H1 (cell line): Measurements from ENCODE around the gene CSNK1G2. TPM values are rescaled to one million over a fixed set of nuclear protein-coding genes. Genes with fewer than 3 reads are reported as not detected.

Experiments
- CTCF ChIA-PET: fragments of 300-600 bp; sonication (Branson Sonifier 250); formaldehyde crosslinking; loops from one replicate; lab custom pipeline; 2021; ENCODE audit not compliant: partially characterized antibody; lab: Charles Lee
- POLR2A ChIA-PET: fragments of 300-600 bp; sonication (Branson Sonifier 250); formaldehyde crosslinking; loops from one replicate; lab custom pipeline; 2021; ENCODE audit warnings: inconsistent platforms; ENCODE audit not compliant: partially characterized antibody; lab: Charles Lee
- DNase-seq, 2 experiments: peaks; one replicate each; pipeline versions ENCODE4 v3.0.0 to v3.0.0-alpha.2; 2010 to 2022; ENCODE audit warnings: low spot score in 2 of 2, low read depth in 1 of 2, mixed read lengths in 1 of 2
- FAIRE-seq: peaks from 2 replicates; lab custom pipeline; 2011; peaks lifted over from hg19 to GRCh38; lab: Jason Lieb, UNC
- H2AFZ ChIP-seq: 2 replicates; pipeline ENCODE4 v1.8.1; 2012; ENCODE audit warnings: low read length, inconsistent platforms
- H2AK5ac ChIP-seq: 2 replicates; pipeline ENCODE4 v1.6.1; 2013; ENCODE audit warnings: low read depth, low read length
- H2BK120ac ChIP-seq: replicated peaks from 2 replicates; pipeline ENCODE3; 2013; ENCODE audit warnings: low read depth, low read length, inconsistent platforms
- H2BK12ac ChIP-seq: 2 replicates; pipeline ENCODE4 v1.6.1; 2013; ENCODE audit warnings: low read depth, low read length
- H2BK15ac ChIP-seq: 2 replicates; pipeline ENCODE4 v1.6.1; 2013; ENCODE audit warnings: low read length
- H2BK20ac ChIP-seq: 2 replicates; pipeline ENCODE4 v1.6.1; 2013; ENCODE audit warnings: low read length
- H2BK5ac ChIP-seq: 2 replicates; pipeline ENCODE4 v1.6.1; 2013; ENCODE audit warnings: low read depth, low read length
- H3K14ac ChIP-seq: 2 replicates; pipeline ENCODE4 v1.6.1; 2013; ENCODE audit warnings: inconsistent platforms; ENCODE audit not compliant: insufficient read length
- H3K18ac ChIP-seq: 2 replicates; pipeline ENCODE4 v1.6.1; 2013; ENCODE audit warnings: low read length; ENCODE audit errors: extremely low read depth
- H3K23ac ChIP-seq: 2 replicates; pipeline ENCODE4 v1.6.1; 2013; ENCODE audit warnings: inconsistent platforms; ENCODE audit not compliant: insufficient read length
- H3K23me2 ChIP-seq: 2 replicates; pipeline ENCODE4 v1.6.1; 2013; ENCODE audit warnings: low read depth, low read length
- H3K27ac ChIP-seq: 2 replicates; pipeline ENCODE4 v1.6.1; 2011; ENCODE audit warnings: low read depth, low read length, inconsistent platforms
- H3K27me3 ChIP-seq, 4 experiments: replicated peaks in 1 of 4; 1 replicate in 1 of 4; 2 replicates in 3 of 4; pipeline versions ENCODE4 v1.6.1 to v1.8.1; 2011 to 2013; ENCODE audit warnings: low read length in 3 of 4, mild to moderate bottlenecking in 3 of 4, inconsistent platforms in 2 of 4, mixed read lengths in 2 of 4, moderate library complexity in 1 of 4; ENCODE audit not compliant: control insufficient read depth in 3 of 4, insufficient read depth in 3 of 4; ENCODE audit errors: extremely low read depth in 1 of 4
- H3K36me3 ChIP-seq, 4 experiments: 2 replicates each; pipeline versions ENCODE4 v1.6.1 to v1.8.1; 2011 to 2013; ENCODE audit warnings: mild to moderate bottlenecking in 4 of 4, low read length in 3 of 4, moderate library complexity in 2 of 4, control low read depth in 1 of 4, inconsistent platforms in 1 of 4; ENCODE audit not compliant: insufficient read depth in 4 of 4, control insufficient read depth in 2 of 4
- H3K4ac ChIP-seq: replicated peaks from 2 replicates; pipeline ENCODE3; 2013; ENCODE audit warnings: low read length, low read depth, mixed read lengths, inconsistent platforms; ENCODE audit not compliant: insufficient read length
- H3K4me1 ChIP-seq, 4 experiments: replicated peaks in 1 of 4; 1 replicate in 1 of 4; 2 replicates in 3 of 4; pipeline versions ENCODE4 v1.6.1 to v1.8.1; 2011 to 2013; ENCODE audit warnings: low read length in 3 of 4, inconsistent platforms in 2 of 4, mixed read lengths in 1 of 4; ENCODE audit not compliant: insufficient read depth in 4 of 4, control insufficient read depth in 3 of 4
- H3K4me2 ChIP-seq, 2 experiments: 2 replicates each; pipeline versions ENCODE4 v1.6.1 to v1.8.1; 2011 to 2013; ENCODE audit warnings: low read depth in 2 of 2, low read length in 2 of 2, control low read depth in 1 of 2, inconsistent platforms in 1 of 2, mild to moderate bottlenecking in 1 of 2; ENCODE audit not compliant: insufficient read depth in 1 of 2
- H3K4me3 ChIP-seq, 4 experiments: fragments of 200-600, 300-600 bp in 1 of 4; sonication (generic), shearing (Covaris generic), sonication (Bioruptor Twin) in 1 of 4; 2 replicates each; pipeline versions ENCODE4 v1.5.1 to v1.8.1; 2011 to 2016; ENCODE audit warnings: low read length in 4 of 4, low read depth in 3 of 4, control low read depth in 2 of 4, inconsistent platforms in 2 of 4, mild to moderate bottlenecking in 2 of 4, mixed read lengths in 1 of 4, moderate library complexity in 1 of 4; ENCODE audit not compliant: insufficient read depth in 2 of 4; ENCODE audit errors: extremely low read depth in 1 of 4
- H3K56ac ChIP-seq: replicated peaks from 2 replicates; pipeline ENCODE3; 2013; ENCODE audit warnings: low read depth, mild to moderate bottlenecking, mixed read lengths, low read length, inconsistent platforms; ENCODE audit not compliant: insufficient read length
- H3K79me1 ChIP-seq: 2 replicates; pipeline ENCODE4 v1.6.1; 2013; ENCODE audit warnings: low read depth, low read length, control low read depth
- H3K79me2 ChIP-seq, 2 experiments: 2 replicates each; pipeline versions ENCODE4 v1.6.1 to v1.8.1; 2012 to 2013; ENCODE audit warnings: low read length in 2 of 2, mild to moderate bottlenecking in 2 of 2, inconsistent platforms in 1 of 2; ENCODE audit not compliant: insufficient read depth in 2 of 2, control insufficient read depth in 1 of 2
- H3K9ac ChIP-seq, 4 experiments: replicated peaks in 1 of 4; 1 replicate in 1 of 4; 2 replicates in 3 of 4; pipeline versions ENCODE4 v1.6.1 to v1.8.1; 2011 to 2013; ENCODE audit warnings: low read depth in 3 of 4, low read length in 3 of 4, control low read depth in 2 of 4, mild to moderate bottlenecking in 2 of 4, moderate library complexity in 2 of 4, inconsistent platforms in 1 of 4; ENCODE audit errors: extremely low read depth in 1 of 4
- H3K9me3 ChIP-seq, 2 experiments: 2 replicates each; pipeline versions ENCODE4 v1.6.1 to v1.8.1; 2012 to 2013; ENCODE audit warnings: mild to moderate bottlenecking in 2 of 2, moderate library complexity in 2 of 2, control low read depth in 1 of 2, inconsistent platforms in 1 of 2, low read depth in 1 of 2, low read length in 1 of 2, mixed read lengths in 1 of 2; ENCODE audit not compliant: insufficient read depth in 2 of 2
- H4K20me1 ChIP-seq, 2 experiments: replicated peaks in 1 of 2; 2 replicates each; pipeline versions ENCODE3 to v1.8.1; 2011 to 2013; ENCODE audit warnings: inconsistent platforms in 2 of 2, low read length in 2 of 2, mild to moderate bottlenecking in 1 of 2; ENCODE audit not compliant: insufficient read depth in 2 of 2, control insufficient read depth in 1 of 2
- H4K5ac ChIP-seq: 2 replicates; pipeline ENCODE4 v1.6.1; 2013; ENCODE audit warnings: low read length, low read depth, mixed read lengths, inconsistent platforms; ENCODE audit not compliant: insufficient read length
- H4K8ac ChIP-seq: 2 replicates; pipeline ENCODE4 v1.8.0; 2013; ENCODE audit warnings: mild to moderate bottlenecking, moderate library complexity, low read length, inconsistent platforms; ENCODE audit not compliant: insufficient read depth; ENCODE audit errors: extremely low read depth
- H4K91ac ChIP-seq: replicated peaks from 2 replicates; pipeline ENCODE3; 2013; ENCODE audit warnings: low read length, mixed read lengths, inconsistent platforms; ENCODE audit not compliant: insufficient read length
- CHD1 ChIP-seq: IDR thresholded peaks from 2 replicates; pipeline ENCODE4 v1.6.1; 2012; ENCODE audit warnings: low read depth, low read length, improper control_type of control experiment
- EP300 ChIP-seq, 2 experiments: IDR thresholded peaks; 1 replicate in 1 of 2; 2 replicates in 1 of 2; pipeline ENCODE4 v1.6.1; 2011 to 2012; ENCODE audit warnings: low read depth in 2 of 2, low read length in 2 of 2, mild to moderate bottlenecking in 2 of 2, borderline replicate concordance in 1 of 2, inconsistent platforms in 1 of 2, moderate library complexity in 1 of 2
- MAX ChIP-seq: IDR thresholded peaks from 2 replicates; pipeline ENCODE4 v1.6.1; 2012; ENCODE audit warnings: inconsistent platforms
- NRF1 ChIP-seq: IDR thresholded peaks from 2 replicates; pipeline ENCODE4 v1.6.1; 2011; ENCODE audit warnings: mild to moderate bottlenecking, low read depth, low read length, improper control_type of control experiment
- PHF8 ChIP-seq: fragments of 200-600 bp; sonication (generic); conservative IDR thresholded peaks from 2 replicates; pipeline ENCODE4 v1.7.1; 2012; ENCODE audit warnings: low read depth, mild to moderate bottlenecking, inconsistent platforms, low read length, moderate library complexity
- POLR2A ChIP-seq, 2 experiments: IDR thresholded peaks; 1 replicate in 1 of 2; 2 replicates in 1 of 2; pipeline ENCODE4 v1.6.1; 2011; ENCODE audit warnings: low read depth in 2 of 2, low read length in 2 of 2, mild to moderate bottlenecking in 2 of 2; ENCODE audit errors: control extremely low read depth in 1 of 2
- RNF2 ChIP-seq: fragments of 200-900, 300-1000 bp; sonication (generic); IDR thresholded peaks from 2 replicates; pipeline ENCODE4 v1.7.1; 2016; ENCODE audit warnings: borderline replicate concordance, low read depth, mild to moderate bottlenecking, antibody characterized with exemption, low read length; ENCODE audit not compliant: poor library complexity, severe bottlenecking; ENCODE audit errors: missing control alignments
- RXRA ChIP-seq: IDR thresholded peaks from 2 replicates; pipeline ENCODE4 v1.6.1; 2011; ENCODE audit warnings: low read depth, mild to moderate bottlenecking, low read length, moderate library complexity; ENCODE audit not compliant: insufficient read depth
- TEAD4 ChIP-seq: IDR thresholded peaks from 2 replicates; pipeline ENCODE4 v1.6.1; 2012; ENCODE audit warnings: low read depth, low read length, inconsistent platforms, mixed read lengths
- WGBS, 2 experiments: shearing (Covaris generic) in 1 of 2; methylation state at CpG; one replicate each; pipeline versions ENCODE4 v1.1.6 to v1.1.7; 2013 to 2015; ENCODE audit warnings: low lambda C conversion rate in 2 of 2, mixed read lengths in 2 of 2, inconsistent platforms in 1 of 2, low coverage in 1 of 2, missing lambda C conversion rate in 1 of 2; ENCODE audit not compliant: insufficient replicate concordance in 2 of 2, insufficient coverage in 1 of 2, insufficient read length in 1 of 2; ENCODE audit errors: extremely low coverage in 1 of 2, missing lambda C conversion rate in 1 of 2; 5-methylcytosine and 5-hydroxymethylcytosine counted together
- polyA plus RNA-seq, 7 experiments: library from polyadenylated mRNA; depleted of rRNA in 3 of 7; stranded (reverse) in 5 of 7; unstranded in 2 of 7; fragments of >200 nt in 5 of 7; fragments of 200-250 nt in 2 of 7; gene quantifications; 1 replicate in 5 of 7; 2 replicates in 1 of 7; 4 replicates in 1 of 7; pipeline versions ENCODE4 v1.2.1 to v1.2.3, GENCODE V29; 2011 to 2013; ENCODE audit warnings: missing spikeins in 2 of 7, mixed read lengths in 2 of 7
- total RNA-seq: library from RNA; stranded (reverse); fragmentation: NEBNext Ultra II Directional; extraction: Animal tissue kit (Norgen Biotek cat#: 25700); gene quantifications from 2 replicates; pipeline ENCODE4 v1.2.1, GENCODE V29; 2021
- TF ChIP-seq, protein P1 (sequence below): IDR thresholded peaks from 2 replicates; pipeline ENCODE4 v1.6.1; 2012; ENCODE audit warnings: low read length, inconsistent platforms

The CSNK1G2 gene
- total and polyA plus RNA-seq, 2 of the 8 experiments (the other 6 are each of a cell fraction or from before 2014, with no cell fraction given): 99.5 to 130 TPM

DNA sequence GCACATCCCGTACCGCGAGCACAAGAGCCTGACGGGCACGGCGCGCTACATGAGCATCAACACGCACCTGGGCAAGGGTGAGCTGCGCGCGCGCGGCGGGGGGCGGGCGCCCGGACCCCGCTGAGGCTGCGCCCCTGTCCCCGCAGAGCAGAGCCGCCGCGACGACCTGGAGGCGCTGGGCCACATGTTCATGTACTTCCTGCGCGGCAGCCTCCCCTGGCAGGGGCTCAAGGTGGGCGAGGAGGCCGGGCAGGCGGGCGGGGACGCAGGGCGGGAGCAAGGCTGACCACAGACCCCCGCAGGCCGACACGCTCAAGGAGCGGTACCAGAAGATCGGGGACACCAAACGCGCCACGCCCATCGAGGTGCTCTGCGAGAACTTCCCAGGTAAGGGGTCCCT lies 38.0 kb downstream of the CSNK1G2 start:
- ChIA-PET POLR2A (interaction anchor here (1.0 kb wide), 1 partner anchor 14 kb away, joined by 3 read pairs; no protein-coding TSS in a partner anchor), CTCF (interaction anchor here (0.6 to 1.3 kb wide), 4 partner anchors 21 to 81 kb away, joined by 3 to 4 read pairs (median 4); no protein-coding TSS in a partner anchor)
- Histone ChIP-seq H3K79me2 (peaks cover 0 to 18% of the 10 kb centered on the region in 2 experiments; a peak in 1 of 4 replicates), H3K56ac (no peak overlapping the region), H3K9ac (no peak overlapping the region), H3K27ac (no peak overlapping the region), H4K91ac (no peak overlapping the region), H3K4ac (no peak overlapping the region), H3K36me3 (peaks cover 3 to 45% (median 8%) of the 10 kb centered on the region in 4 experiments; a peak in 7 of 8 replicates), H3K4me1 (no peaks in the 10 kb centered on the region), H3K27me3 (no peaks in the 10 kb centered on the region), H2BK20ac (no peak overlapping the region), H3K4me2 (no peak overlapping the region), H2BK5ac (no peak overlapping the region), H4K8ac (no peak overlapping the region), H2AK5ac (no peak overlapping the region), H2BK120ac (no peak overlapping the region), H3K9me3 (no peaks in the 10 kb centered on the region), H3K23me2 (no peaks in the 10 kb centered on the region), H4K5ac (no peak overlapping the region), H2AFZ (no peak overlapping the region), H3K79me1 (peaks cover 6% of the 10 kb centered on the region), H3K4me3 (no peak overlapping the region), H3K14ac (no peak overlapping the region), H3K18ac (no peak overlapping the region), H2BK12ac (no peak overlapping the region), H3K23ac (no peak overlapping the region), H4K20me1 (peaks cover 17 to 19% of the 10 kb centered on the region in 2 experiments), H2BK15ac (no peak overlapping the region)
- DNase-seq (no peak), FAIRE-seq (no peak)
- TF ChIP-seq, protein P1, sequence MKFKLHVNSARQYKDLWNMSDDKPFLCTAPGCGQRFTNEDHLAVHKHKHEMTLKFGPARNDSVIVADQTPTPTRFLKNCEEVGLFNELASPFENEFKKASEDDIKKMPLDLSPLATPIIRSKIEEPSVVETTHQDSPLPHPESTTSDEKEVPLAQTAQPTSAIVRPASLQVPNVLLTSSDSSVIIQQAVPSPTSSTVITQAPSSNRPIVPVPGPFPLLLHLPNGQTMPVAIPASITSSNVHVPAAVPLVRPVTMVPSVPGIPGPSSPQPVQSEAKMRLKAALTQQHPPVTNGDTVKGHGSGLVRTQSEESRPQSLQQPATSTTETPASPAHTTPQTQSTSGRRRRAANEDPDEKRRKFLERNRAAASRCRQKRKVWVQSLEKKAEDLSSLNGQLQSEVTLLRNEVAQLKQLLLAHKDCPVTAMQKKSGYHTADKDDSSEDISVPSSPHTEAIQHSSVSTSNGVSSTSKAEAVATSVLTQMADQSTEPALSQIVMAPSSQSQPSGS: no peak
- TF ChIP-seq TEAD4 (no peak), PHF8 (no peak), POLR2A (IDR thresholded peaks at IDR 0.05; ENCODE audit: control extremely low read depth in 1 of 2, low read depth in 2 of 2, low read length in 2 of 2) (no peak), EP300 (IDR thresholded peaks at IDR 0.05; ENCODE audit: borderline replicate concordance in 1 of 2, low read depth in 2 of 2, low read length in 2 of 2) (no peak), MAX (no peak), RXRA (no peak), RNF2 (no peak), CHD1 (no peak), NRF1 (no peak)
- no CpG with 5 or more reads among the region's 43 CpGs for WGBS, 2 experiments
